Mucosa of descending colon (tissue), 3 donors: ENCODE results near the gene ABHD4. TPM values are rescaled to one million over a fixed set of nuclear protein-coding genes. Genes with fewer than 3 reads are reported as not detected.
"Not testable (repeated sequence)": the region's sequence is repeated elsewhere in the genome, so short reads cannot be mapped to it uniquely, and the experiment has no call there.

Experiments
- ATAC-seq: fragments of 200-7000 bp; cut with Tn5 transposase; one replicate; pipeline ENCODE4 v1.9.1; 2020; ENCODE audit warnings: mild to moderate bottlenecking, moderate library complexity
- DNase-seq, 3 donors: peaks; one replicate each; pipeline ENCODE4 v3.0.0-alpha.2; 2020
- H3K36me3 ChIP-seq: fragments of 200-600 bp; one replicate; pipeline ENCODE4 v1.8.0; 2021; ENCODE audit warnings: low read depth, mild to moderate bottlenecking
- H3K4me1 ChIP-seq: fragments of 200-600 bp; one replicate; pipeline ENCODE4 v1.8.0; 2021; ENCODE audit warnings: low read depth, mild to moderate bottlenecking
- H3K4me3 ChIP-seq: fragments of 200-600 bp; one replicate; pipeline ENCODE4 v1.8.0; 2021; ENCODE audit warnings: mild to moderate bottlenecking
- H3K9me3 ChIP-seq: fragments of 200-600 bp; one replicate; pipeline ENCODE4 v1.8.0; 2021; ENCODE audit warnings: mild to moderate bottlenecking
- intact Hi-C, 2 donors: fragments of 100-400 bp; cut with DNase I in 1 of 2; cut with micrococcal nuclease in 1 of 2; formaldehyde crosslinking; loops; one replicate each; pipeline versions ENCODE4 v1.11.0 to v1.11.1; 2022; cut with DNase I, micrococcal nuclease
- total RNA-seq, 3 donors: library from RNA; stranded (reverse); fragmentation: NEBNext Ultra II Directional in 2 of 3; extraction: Animal tissue kit (Norgen Biotek cat#: 25700) in 2 of 3; gene quantifications; one replicate each; pipeline versions ENCODE4 v1.2.1 to v1.2.4, GENCODE V29; 2021 to 2023
- TF ChIP-seq, protein P1 (sequence below): fragments of 200-600 bp; IDR thresholded peaks from one replicate; pipeline ENCODE4 v1.8.0; 2022; ENCODE audit warnings: antibody characterized with exemption, mild to moderate bottlenecking
- donor health status: DM: no; HTN: no; CAD: no; lungs with moderate emphysema.
- donor health status: DM: no; HTN: no; CAD: no.
- donor health status: DM: no; HTN: yes; CAD: no.

The ABHD4 gene
- total RNA-seq, 3 donors from 2014 or later = 19.3 to 28.4 (median 26.3) TPM

- no peak for ATAC-seq
- DNase-seq = no peak
- intact Hi-C loops = no loop called here
Observed at GRCh38 chr14:22613736-22614239, 15.7 kb downstream of the ABHD4 start.

DNA sequence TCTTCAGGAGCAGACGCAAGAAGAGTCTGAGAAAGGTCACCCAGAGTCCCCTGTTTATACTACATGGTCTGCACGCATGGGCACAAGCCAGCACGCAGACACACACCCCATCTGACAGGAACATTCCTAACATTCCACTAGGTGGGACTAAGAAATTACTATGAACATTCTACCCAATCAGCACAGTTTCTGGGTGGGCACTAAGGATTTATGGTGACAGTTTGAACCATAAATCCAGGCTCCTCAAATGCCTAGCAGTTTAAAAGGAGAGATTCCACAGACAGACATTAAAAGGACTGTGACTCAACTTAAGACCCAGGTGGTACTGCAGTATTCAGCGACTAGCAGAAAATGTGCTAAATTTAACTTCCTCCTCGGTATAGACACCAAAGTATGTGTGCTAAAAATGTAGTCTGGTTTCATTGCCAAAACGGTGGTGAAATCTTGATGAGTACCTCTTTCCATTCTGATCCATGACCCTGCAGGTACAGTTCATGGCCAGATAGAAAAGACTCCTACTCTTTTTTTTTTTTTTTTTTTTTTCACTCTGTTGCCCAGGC, 16.2 kb downstream of the ABHD4 start:
- DNase-seq = no peak
- peak; percentile 63 for ATAC-seq
- H3K4me3 ChIP-seq = no peak overlapping the region
- no peaks in the 10 kb centered on the region for H3K4me1 ChIP-seq
- intact Hi-C loops = no loop called here
- TF ChIP-seq, protein P1, sequence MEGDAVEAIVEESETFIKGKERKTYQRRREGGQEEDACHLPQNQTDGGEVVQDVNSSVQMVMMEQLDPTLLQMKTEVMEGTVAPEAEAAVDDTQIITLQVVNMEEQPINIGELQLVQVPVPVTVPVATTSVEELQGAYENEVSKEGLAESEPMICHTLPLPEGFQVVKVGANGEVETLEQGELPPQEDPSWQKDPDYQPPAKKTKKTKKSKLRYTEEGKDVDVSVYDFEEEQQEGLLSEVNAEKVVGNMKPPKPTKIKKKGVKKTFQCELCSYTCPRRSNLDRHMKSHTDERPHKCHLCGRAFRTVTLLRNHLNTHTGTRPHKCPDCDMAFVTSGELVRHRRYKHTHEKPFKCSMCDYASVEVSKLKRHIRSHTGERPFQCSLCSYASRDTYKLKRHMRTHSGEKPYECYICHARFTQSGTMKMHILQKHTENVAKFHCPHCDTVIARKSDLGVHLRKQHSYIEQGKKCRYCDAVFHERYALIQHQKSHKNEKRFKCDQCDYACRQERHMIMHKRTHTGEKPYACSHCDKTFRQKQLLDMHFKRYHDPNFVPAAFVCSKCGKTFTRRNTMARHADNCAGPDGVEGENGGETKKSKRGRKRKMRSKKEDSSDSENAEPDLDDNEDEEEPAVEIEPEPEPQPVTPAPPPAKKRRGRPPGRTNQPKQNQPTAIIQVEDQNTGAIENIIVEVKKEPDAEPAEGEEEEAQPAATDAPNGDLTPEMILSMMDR = no peak
- H3K36me3 ChIP-seq = no peaks in the 10 kb centered on the region
- no peaks in the 10 kb centered on the region for H3K9me3 ChIP-seq

More at GRCh38 chr14:22613736-22614239, 15.7 kb downstream of the ABHD4 start:
- Histone ChIP-seq H3K9me3 (no peaks in the 10 kb centered on the region), H3K36me3 (no peaks in the 10 kb centered on the region), H3K4me1 (no peaks in the 10 kb centered on the region), H3K4me3 (no peak overlapping the region)
- TF ChIP-seq, protein P1 = no peak

GRCh38 chr14:22615765-22616164, 17.7 kb downstream of the ABHD4 start:
- intact Hi-C loops, DNase-seq, H3K4me1 ChIP-seq, H3K9me3 ChIP-seq, H3K4me3 ChIP-seq, H3K36me3 ChIP-seq, ATAC-seq: not testable (repeated sequence)

GRCh38 chr14:22622255-22622654, 24.2 kb downstream of the ABHD4 start:
- H3K4me1 ChIP-seq = no peaks in the 10 kb centered on the region
- TF ChIP-seq, protein P1 = no peak
- intact Hi-C loops = no loop called here
- no peaks in the 10 kb centered on the region for H3K36me3 ChIP-seq
- no peaks in the 10 kb centered on the region for H3K9me3 ChIP-seq
- H3K4me3 ChIP-seq = no peak overlapping the region
- no peak for ATAC-seq
- DNase-seq = no peak

- DNase-seq (no peak), ATAC-seq (no peak)
- intact Hi-C loops = no loop called here
- Histone ChIP-seq H3K9me3 (no peaks in the 10 kb centered on the region), H3K36me3 (no peaks in the 10 kb centered on the region), H3K4me3 (no peak overlapping the region), H3K4me1 (no peaks in the 10 kb centered on the region)
- TF ChIP-seq, protein P1 = no peak
Observed at GRCh38 chr14:22623047-22623446, 24.9 kb downstream of the ABHD4 start.

DNA sequence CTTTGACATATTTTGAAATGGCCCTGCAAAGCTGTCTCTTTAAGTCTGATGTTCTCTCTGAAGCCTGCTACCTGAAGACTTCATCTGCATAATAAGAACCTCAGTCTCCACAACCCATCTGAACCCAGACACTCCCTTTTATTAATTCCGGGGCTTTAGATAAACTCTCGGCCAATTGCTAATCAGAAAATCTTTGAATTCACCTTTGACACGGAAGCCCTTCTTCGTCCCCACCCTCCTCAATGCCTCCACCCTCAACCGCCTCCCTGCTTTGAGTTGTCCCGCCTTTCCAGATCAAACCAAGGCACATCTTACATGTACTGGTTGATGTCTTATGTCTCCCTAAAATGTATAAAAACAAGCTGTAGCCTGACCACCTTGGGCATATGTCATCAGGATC, 28.5 kb downstream of the ABHD4 start:
- no peak for ATAC-seq
- no peaks in the 10 kb centered on the region for H3K4me1 ChIP-seq
- H3K9me3 ChIP-seq = no peaks in the 10 kb centered on the region
- H3K4me3 ChIP-seq = no peak overlapping the region
- TF ChIP-seq, protein P1 = no peak
- DNase-seq = no peak
- no peaks in the 10 kb centered on the region for H3K36me3 ChIP-seq
- intact Hi-C loops = no loop called here
